GM20000 (cell line): ENCODE results near the gene SLC25A3.

Source experiments
- DNase-seq: peaks from one replicate; pipeline ENCODE4 v3.0.0; 2012; ENCODE audit warnings: low spot score
- CTCF ChIP-seq: IDR thresholded peaks from 2 replicates; pipeline ENCODE4 v1.5.1; 2012; ENCODE audit warnings: mild to moderate bottlenecking, control low read depth; ENCODE audit errors: extremely low read depth, missing control alignments

The SLC25A3 gene

GRCh38 chr12:98579835-98580234 is 13.7 kb upstream of the SLC25A3 start:
- TF ChIP-seq CTCF, result no peak
- DNase-seq, result no peak

GRCh38 chr12:98580695-98581094 is 12.8 kb upstream of the SLC25A3 start:
- no peak for DNase-seq
- no peak for TF ChIP-seq CTCF

GRCh38 chr12:98581101-98581500 is 12.4 kb upstream of the SLC25A3 start:
- TF ChIP-seq CTCF, result no peak
- no peak for DNase-seq

GRCh38 chr12:98582093-98582492 is 11.4 kb upstream of the SLC25A3 start:
- no peak for DNase-seq

GRCh38 chr12:98587084-98587483 is 6.4 kb upstream of the SLC25A3 start:
- no peak for TF ChIP-seq CTCF
- DNase-seq, result no peak

More at GRCh38 chr12:98582093-98582492, 11.4 kb upstream of the SLC25A3 start:
- no peak for TF ChIP-seq CTCF

GRCh38 chr12:98591209-98591608 is 2.3 kb upstream of the SLC25A3 start:
- TF ChIP-seq CTCF, result no peak
- no peak for DNase-seq

- DNase-seq, result no peak
- TF ChIP-seq CTCF, result no peak
Measured at GRCh38 chr12:98592825-98593322, 612 bp upstream of the SLC25A3 start.
